ENCODE results near the gene CIC.

The CIC gene

GRCh38 chr19:42282819-42283187 lies 13.8 kb downstream of the CIC start:
- Histone ChIP-seq H3K9me3 (no peaks in the 10 kb centered on the region), H3K27me3 (no peaks in the 10 kb centered on the region), H3K4me1 (peaks cover 45% of the 10 kb centered on the region), H3K36me3 (peaks cover 12% of the 10 kb centered on the region), H3K4me3 (ENCODE audit: low read depth, low read length) (peak overlapping the region; percentile 51; the same call in 1 of the 2 replicates)
- DNase-seq, result no peak
- TF ChIP-seq CTCF (IDR thresholded peaks at IDR 0.05; ENCODE audit: low read depth, low read length), result no peak

GRCh38 chr19:42283188-42284065 lies 14.4 kb downstream of the CIC start:
- Histone ChIP-seq H3K27me3 (no peaks in the 10 kb centered on the region), H3K9me3 (no peaks in the 10 kb centered on the region), H3K36me3 (peaks cover 18% of the 10 kb centered on the region), H3K4me3 (ENCODE audit: low read depth, low read length) (peak overlapping the region; percentile 51), H3K4me1 (peaks cover 39% of the 10 kb centered on the region)
- no peak for TF ChIP-seq CTCF (IDR thresholded peaks at IDR 0.05; ENCODE audit: low read depth, low read length)
- DNase-seq, result peak; percentile 98

GRCh38 chr19:42284066-42284501 lies 15.0 kb downstream of the CIC start:
- Histone ChIP-seq H3K4me3 (ENCODE audit: low read depth, low read length) (no peak overlapping the region), H3K9me3 (no peaks in the 10 kb centered on the region), H3K36me3 (peaks cover 23% of the 10 kb centered on the region), H3K27me3 (no peaks in the 10 kb centered on the region), H3K4me1 (peaks cover 32% of the 10 kb centered on the region)
- TF ChIP-seq CTCF (IDR thresholded peaks at IDR 0.05; ENCODE audit: low read depth, low read length), result no peak
- DNase-seq, result peak; percentile 88

GRCh38 chr19:42284591-42285341 lies 15.7 kb downstream of the CIC start:
- DNase-seq, result peak; percentile 17

GRCh38 chr19:42285541-42285941 lies 16.5 kb downstream of the CIC start:
- Histone ChIP-seq H3K36me3 (peaks cover 38% of the 10 kb centered on the region), H3K9me3 (no peaks in the 10 kb centered on the region), H3K27me3 (no peaks in the 10 kb centered on the region), H3K4me1 (peaks cover 27% of the 10 kb centered on the region), H3K4me3 (ENCODE audit: low read depth, low read length) (peak overlapping the region; percentile 68)
- TF ChIP-seq CTCF (IDR thresholded peaks at IDR 0.05; ENCODE audit: low read depth, low read length), result peak; percentile 4; the same call in 1 of the 2 replicates
- peak; percentile 46 for DNase-seq

More at GRCh38 chr19:42284591-42285341, 15.7 kb downstream of the CIC start:
- Histone ChIP-seq H3K4me3 (ENCODE audit: low read depth, low read length) (peak overlapping the region; percentile 68), H3K36me3 (peaks cover 30% of the 10 kb centered on the region), H3K27me3 (no peaks in the 10 kb centered on the region), H3K9me3 (no peaks in the 10 kb centered on the region), H3K4me1 (peaks cover 27% of the 10 kb centered on the region)
- no peak for TF ChIP-seq CTCF (IDR thresholded peaks at IDR 0.05; ENCODE audit: low read depth, low read length)
